HepG2 (cell line): ENCODE measurements around the gene ADIPOR2. TPM values are rescaled to one million over a fixed set of nuclear protein-coding genes. Genes with fewer than 3 reads are reported as not detected.

Experiments used
- CBX5 ChIP-seq: sonication (generic); formaldehyde crosslinking; IDR thresholded peaks from 2 replicates; pipeline ENCODE4 v1.4.0; 2020; ENCODE audit warnings: missing genetic modification reagents, borderline replicate concordance
- CENPBD1 ChIP-seq: sonication (generic); formaldehyde crosslinking; IDR thresholded peaks from 2 replicates; pipeline ENCODE4 v1.8.0; 2022; ENCODE audit warnings: missing genetic modification reagents, low read depth, mild to moderate bottlenecking, borderline replicate concordance
- GFI1 ChIP-seq: sonication (generic); formaldehyde crosslinking; IDR thresholded peaks from 2 replicates; pipeline ENCODE4 v1.5.0; 2020; ENCODE audit warnings: missing genetic modification reagents, mild to moderate bottlenecking, borderline replicate concordance
- HMG20B ChIP-seq: conservative IDR thresholded peaks from 2 replicates; pipeline ENCODE4 v1.6.1; 2016; ENCODE audit warnings: missing genetic modification reagents, missing compliant biosample characterization
- MZF1 ChIP-seq: sonication (generic); formaldehyde crosslinking; IDR thresholded peaks from 2 replicates; pipeline ENCODE4 v1.8.1; 2023; ENCODE audit warnings: mild to moderate bottlenecking, missing genetic modification reagents, borderline replicate concordance
- PRDM4 ChIP-seq: sonication (generic); formaldehyde crosslinking; IDR thresholded peaks from 2 replicates; pipeline ENCODE4 v1.9.0; 2021; ENCODE audit warnings: missing genetic modification reagents, borderline replicate concordance
- SALL2 ChIP-seq: sonication (generic); formaldehyde crosslinking; IDR thresholded peaks from 2 replicates; pipeline ENCODE4 v1.8.1; 2023; ENCODE audit warnings: mild to moderate bottlenecking, missing genetic modification reagents, inconsistent platforms
- SNAPC4 ChIP-seq: sonication (generic); formaldehyde crosslinking; IDR thresholded peaks from 2 replicates; pipeline ENCODE4 v1.4.0; 2020; ENCODE audit warnings: mild to moderate bottlenecking, missing genetic modification reagents
- TOPORS ChIP-seq: sonication (generic); formaldehyde crosslinking; IDR thresholded peaks from 2 replicates; pipeline ENCODE4 v1.8.0; 2023; ENCODE audit warnings: mild to moderate bottlenecking, missing genetic modification reagents
- ZNF138 ChIP-seq: sonication (generic); formaldehyde crosslinking; IDR thresholded peaks from 2 replicates; pipeline ENCODE4 v1.5.0; 2020; ENCODE audit warnings: mild to moderate bottlenecking, low read depth, missing genetic modification reagents
- ZNF614 ChIP-seq: IDR thresholded peaks from 2 replicates; pipeline ENCODE4 v1.6.1; 2018; ENCODE audit warnings: missing biosample characterization, missing genetic modification reagents, inconsistent platforms, borderline replicate concordance
- ZNF674 ChIP-seq: sonication (generic); formaldehyde crosslinking; IDR thresholded peaks from 2 replicates; pipeline ENCODE4 v1.5.0; 2020; ENCODE audit warnings: low read depth, mild to moderate bottlenecking, missing genetic modification reagents
- polyA plus RNA-seq, 8 experiments: library from polyadenylated mRNA; depleted of rRNA in 3 of 8; stranded (reverse) in 7 of 8; unstranded in 1 of 8; fragments of >200 nt; fragmentation: Illumina TruSeq in 4 of 8; extraction: Trizol in 4 of 8; gene quantifications; 2 replicates each; pipeline versions ENCODE4 v1.2.1 to v1.2.3, GENCODE V29; 2011 to 2016; ENCODE audit warnings: low read depth in 4 of 8, missing spikeins in 1 of 8, mixed read lengths in 1 of 8; ENCODE audit not compliant: insufficient read depth in 1 of 8
- total RNA-seq, 5 experiments: library from RNA; depleted of rRNA; stranded (reverse); fragments of >200 nt; fragmentation: Illumina TruSeq; extraction: Trizol; gene quantifications; 2 replicates each; pipeline ENCODE4 v1.2.3, GENCODE V29; 2016; ENCODE audit warnings: low read depth in 1 of 5

ADIPOR2 gene
- total and polyA plus RNA-seq, 2 of the 13 experiments (the other 11 are each of a cell fraction or from before 2014, with no cell fraction given), result 35.2 to 52.2 TPM

- TF ChIP-seq PRDM4 (CRISPR knock-in tag), result no peak
- no peak for TF ChIP-seq CENPBD1 (CRISPR knock-in tag)
- no peak for TF ChIP-seq ZNF674 (CRISPR knock-in tag)
- 0 out of 2 replicates have a peak, but pooled peaks have one; percentile 41 for TF ChIP-seq GFI1
- TF ChIP-seq SALL2 (CRISPR knock-in tag), result no peak
- TF ChIP-seq CBX5, result no peak
- TF ChIP-seq SNAPC4 (CRISPR knock-in tag), result no peak
- no peak for TF ChIP-seq ZNF138
- no peak for TF ChIP-seq TOPORS (CRISPR knock-in tag)
- TF ChIP-seq MZF1 (CRISPR knock-in tag), result no peak
- TF ChIP-seq HMG20B (CRISPR knock-in tag), result no peak
- peak; percentile 32; the same call in 1 of the 2 replicates for TF ChIP-seq ZNF614 (CRISPR knock-in tag)
These were observed 69.9 kb downstream of the ADIPOR2 start (continued) for GRCh38 chr12:1760566-1761382.
